Measurements from ENCODE around the gene LCAT. TPM values are rescaled to one million over a fixed set of nuclear protein-coding genes. Genes with fewer than 3 reads are reported as not detected.
A peak's percentile ranks its signal among the peaks of the same experiment; 100 is the strongest.

Gene LCAT
- total and polyA plus RNA-seq, 9 of the 15 experiments (the other 6 are each of a cell fraction or from before 2014, with no cell fraction given) = 0.46 to 21.0 (median 5.0) TPM

GRCh38 chr16:67993207-67994039 lies 49.5 kb upstream of the LCAT start (continued):
- TF ChIP-seq E2F6 (IDR thresholded peaks at IDR 0.05; ENCODE audit: borderline replicate concordance in 1 of 2, extremely low read depth in 1 of 2, insufficient read depth in 1 of 2, insufficient read length in 1 of 2, low read depth in 1 of 2, low read length in 1 of 2, poor library complexity in 1 of 2, severe bottlenecking in 1 of 2) (peak; percentile 88), ZNF316 (IDR thresholded peaks at IDR 0.05) (no peak), U2AF1 (optimal IDR thresholded peaks at IDR 0.05; ENCODE audit: low read depth, low read length) (no peak), NR0B1 (IDR thresholded peaks at IDR 0.05; ENCODE audit: partially characterized antibody) (no peak), DEAF1 (CRISPR knock-in tag; IDR thresholded peaks at IDR 0.05) (peak; percentile 66), TEAD1 (CRISPR knock-in tag; IDR thresholded peaks at IDR 0.05) (no peak; a peak in 1 of 4 replicates), ZKSCAN1 (IDR thresholded peaks at IDR 0.05; ENCODE audit: low read depth, low read length) (no peak), MAX (CRISPR knock-in tag; IDR thresholded peaks at IDR 0.05) (peak; percentile 78), TOE1 (IDR thresholded peaks at IDR 0.05; ENCODE audit: borderline replicate concordance) (peak; percentile 62; the same call in 1 of the 2 replicates), TOE1 (CRISPR knock-in tag; IDR thresholded peaks at IDR 0.05; ENCODE audit: borderline replicate concordance, low read depth) (no peak), ZBTB9 (CRISPR knock-in tag; IDR thresholded peaks at IDR 0.05) (peak; percentile 100), NCOA1 (IDR thresholded peaks at IDR 0.05; ENCODE audit: low read depth) (0 out of 2 replicates have a peak, but pooled peaks have one; percentile 21), TFAP4 (CRISPR knock-in tag; IDR thresholded peaks at IDR 0.05; ENCODE audit: borderline replicate concordance) (peak; percentile 89; the same call in 1 of the 2 replicates)
